T-helper 1 cell treated with Interleukin-12 subunit alpha and Interleukin-12 subunit beta and Interleukin-4 antibody, amounts not matched to agents 30 ng/mL and 1 ng/mL, for 36 hours (primary cell): ENCODE data around the gene AOAH. TPM values are rescaled to one million over a fixed set of nuclear protein-coding genes. Genes with fewer than 3 reads are reported as not detected.

ENCODE experiments used
- intact Hi-C: fragments of 100-400 bp; cut with micrococcal nuclease; formaldehyde crosslinking; loops from one replicate; pipeline ENCODE4 v1.15.1; 2024
- total RNA-seq: library from RNA; stranded (reverse); gene quantifications from 2 replicates; pipeline ENCODE4 v1.2.3, GENCODE V29; 2022

The AOAH gene
- total RNA-seq, 1 donor from 2014 or later, result 28.1 TPM

GRCh38 chr7:36638586-36639263, 85.6 kb downstream of the AOAH start:
- intact Hi-C loops, result loop anchor here (2.0 kb wide), 1 partner anchor 38 kb away; no protein-coding TSS in a partner anchor

DNA sequence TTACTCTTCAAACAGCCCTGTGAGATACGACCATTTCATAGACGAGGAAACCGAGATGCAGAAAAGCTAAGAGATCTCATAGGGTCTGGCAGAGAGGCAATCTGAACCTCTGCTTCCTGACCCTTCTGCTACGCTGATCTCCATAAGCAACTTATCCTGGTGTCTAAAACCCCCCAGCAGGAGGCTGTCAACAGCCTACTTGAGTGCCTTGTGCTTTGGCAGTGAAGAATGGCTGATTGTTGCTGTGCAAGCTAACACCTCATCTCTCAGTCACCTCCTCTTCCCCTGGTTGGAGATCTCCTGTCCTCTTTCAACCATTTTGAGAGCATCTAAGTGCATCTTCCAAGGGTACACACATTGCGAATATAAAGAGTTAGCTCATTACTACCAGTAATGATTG, 86.2 kb downstream of the AOAH start:
- intact Hi-C loops, result loop anchor here (2.0 kb wide), 1 partner anchor 37 kb away; no protein-coding TSS in a partner anchor

GRCh38 chr7:36637417-36637816, 86.9 kb downstream of the AOAH start:
- intact Hi-C loops, result no loop called here

DNA sequence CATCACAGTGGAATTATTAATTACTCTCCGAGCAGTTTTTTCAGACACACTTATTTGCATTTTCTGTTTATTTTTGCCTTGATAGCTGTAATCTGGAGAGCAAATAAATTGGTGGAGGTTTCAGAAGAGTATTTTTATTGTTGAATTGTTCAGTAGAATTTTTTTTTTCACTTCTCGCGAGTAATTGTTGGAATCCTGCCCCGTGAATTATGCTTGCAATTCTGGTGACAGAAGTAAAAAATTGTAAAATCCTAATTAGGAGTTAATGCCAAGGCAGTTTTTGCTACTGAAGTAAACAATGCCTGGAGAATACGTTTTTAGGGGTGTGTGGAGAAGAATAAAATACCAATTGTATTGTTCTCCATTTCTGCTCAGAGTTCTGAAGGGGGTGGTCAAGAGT, 88.2 kb downstream of the AOAH start:
- intact Hi-C loops, result no loop called here

DNA sequence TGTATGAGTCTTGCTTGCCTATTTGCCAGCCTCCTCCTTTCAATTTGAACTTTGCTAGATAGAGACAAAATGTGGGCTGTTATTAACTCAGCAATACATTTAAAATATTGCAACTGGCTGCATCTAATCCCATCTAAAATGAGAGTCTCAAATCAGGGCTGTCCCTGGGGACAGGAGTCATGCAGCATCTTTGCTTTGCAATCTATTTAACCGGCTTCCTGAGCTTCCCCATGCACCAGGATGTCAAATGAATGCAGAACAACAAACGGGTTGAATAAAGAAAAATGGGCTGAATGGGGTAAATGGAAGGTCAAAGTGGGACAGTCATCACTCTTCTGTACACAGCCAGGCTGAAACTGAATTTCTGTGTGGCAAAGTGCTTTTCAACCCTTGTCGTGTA, 89.2 kb downstream of the AOAH start:
- intact Hi-C loops, result no loop called here

GRCh38 chr7:36633377-36633776, 90.9 kb downstream of the AOAH start:
- intact Hi-C loops, result no loop called here

DNA sequence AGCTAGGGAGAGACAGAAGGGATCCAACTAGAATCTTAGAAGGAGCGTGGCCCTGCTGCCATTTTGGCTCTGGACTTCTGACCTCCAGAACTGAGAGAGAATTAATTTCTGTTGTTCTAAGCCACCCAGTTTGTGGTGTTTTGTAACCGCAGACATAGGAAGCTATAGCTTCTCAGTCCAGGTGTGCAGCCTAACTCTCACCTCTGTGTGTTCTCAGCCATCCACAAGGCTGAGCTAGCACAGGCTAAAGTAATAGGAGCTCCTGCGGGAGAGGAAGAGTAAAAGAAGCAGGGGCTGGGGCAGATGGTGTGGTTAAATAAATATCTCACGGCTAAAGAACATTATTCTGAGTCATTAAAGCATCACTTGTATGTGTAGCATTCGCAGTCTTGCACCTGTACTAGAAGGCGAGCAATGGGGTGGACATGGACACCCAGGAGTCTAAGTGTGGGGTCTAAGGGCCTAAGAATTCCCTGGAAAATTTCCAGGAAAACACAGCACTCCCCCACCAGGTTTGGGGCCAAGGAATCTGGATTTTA, 94.1 kb downstream of the AOAH start:
- intact Hi-C loops, result no loop called here

DNA sequence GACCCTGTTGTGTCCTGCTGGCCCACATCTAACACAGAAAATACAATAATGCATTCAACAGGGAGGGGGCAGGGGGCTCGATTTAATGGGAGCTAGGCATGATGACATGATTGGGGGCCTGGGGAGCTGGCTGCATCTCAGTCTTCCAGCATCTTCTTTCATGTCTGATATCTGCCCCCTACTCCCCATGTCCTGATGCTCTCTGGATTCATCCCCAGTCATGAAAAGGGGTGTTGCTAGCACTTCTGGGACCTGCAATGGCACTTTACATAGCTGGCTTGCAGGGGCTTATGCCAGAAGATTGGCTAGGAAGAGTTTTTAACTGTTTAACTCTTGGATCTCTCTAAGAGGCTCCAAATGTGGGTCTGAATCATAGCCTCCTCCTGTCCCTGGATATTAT, 94.9 kb downstream of the AOAH start:
- intact Hi-C loops, result no loop called here

GRCh38 chr7:36627836-36628235, 96.5 kb downstream of the AOAH start:
- intact Hi-C loops, result no loop called here

DNA sequence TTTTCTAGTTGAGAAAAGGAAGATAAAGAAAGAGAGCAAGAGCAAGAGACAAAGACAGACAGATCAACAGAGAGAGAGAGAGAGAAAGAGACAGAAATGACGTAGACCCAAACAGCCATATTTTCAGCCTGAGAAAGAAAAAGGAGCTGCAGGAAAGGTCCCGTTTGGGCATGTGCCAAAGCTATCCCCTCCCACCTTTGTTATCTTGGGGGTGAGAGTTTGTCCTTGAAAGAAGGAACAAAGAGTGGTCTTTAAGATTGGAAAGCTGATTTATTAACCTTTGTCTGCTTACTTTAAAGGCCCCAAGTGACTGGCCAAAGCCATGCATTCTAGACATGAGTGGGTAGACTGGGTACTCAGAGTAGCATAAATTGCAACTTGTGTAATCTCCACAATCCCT, 98.2 kb downstream of the AOAH start:
- intact Hi-C loops, result no loop called here

GRCh38 chr7:36625247-36625646, 99.0 kb downstream of the AOAH start:
- intact Hi-C loops, result no loop called here

- intact Hi-C loops, result no loop called here
Observed at GRCh38 chr7:36623247-36623646, 101.0 kb downstream of the AOAH start.

DNA sequence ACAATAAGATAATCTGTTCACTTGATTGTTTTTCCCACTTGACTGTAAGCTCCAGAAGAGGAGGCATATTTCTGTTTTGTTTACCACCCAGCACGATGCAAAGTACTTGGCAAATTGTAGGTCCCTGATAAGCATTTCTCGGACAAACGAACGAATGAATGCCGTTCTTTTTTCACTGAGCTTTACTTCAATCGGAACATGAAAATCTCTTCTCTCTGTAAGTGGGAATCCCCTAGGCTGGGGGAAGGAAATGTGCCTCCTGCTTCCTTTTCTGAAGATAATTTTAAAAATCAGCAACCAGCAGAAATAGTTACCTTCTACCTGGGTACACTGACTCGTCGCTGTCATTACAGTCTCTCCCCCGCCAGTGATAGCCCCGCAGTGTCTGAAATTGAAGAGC, 102.9 kb downstream of the AOAH start:
- intact Hi-C loops, result no loop called here

GRCh38 chr7:36620166-36620708, 104.1 kb downstream of the AOAH start:
- intact Hi-C loops, result no loop called here

GRCh38 chr7:36617408-36617807, 106.9 kb downstream of the AOAH start:
- intact Hi-C loops, result no loop called here

DNA sequence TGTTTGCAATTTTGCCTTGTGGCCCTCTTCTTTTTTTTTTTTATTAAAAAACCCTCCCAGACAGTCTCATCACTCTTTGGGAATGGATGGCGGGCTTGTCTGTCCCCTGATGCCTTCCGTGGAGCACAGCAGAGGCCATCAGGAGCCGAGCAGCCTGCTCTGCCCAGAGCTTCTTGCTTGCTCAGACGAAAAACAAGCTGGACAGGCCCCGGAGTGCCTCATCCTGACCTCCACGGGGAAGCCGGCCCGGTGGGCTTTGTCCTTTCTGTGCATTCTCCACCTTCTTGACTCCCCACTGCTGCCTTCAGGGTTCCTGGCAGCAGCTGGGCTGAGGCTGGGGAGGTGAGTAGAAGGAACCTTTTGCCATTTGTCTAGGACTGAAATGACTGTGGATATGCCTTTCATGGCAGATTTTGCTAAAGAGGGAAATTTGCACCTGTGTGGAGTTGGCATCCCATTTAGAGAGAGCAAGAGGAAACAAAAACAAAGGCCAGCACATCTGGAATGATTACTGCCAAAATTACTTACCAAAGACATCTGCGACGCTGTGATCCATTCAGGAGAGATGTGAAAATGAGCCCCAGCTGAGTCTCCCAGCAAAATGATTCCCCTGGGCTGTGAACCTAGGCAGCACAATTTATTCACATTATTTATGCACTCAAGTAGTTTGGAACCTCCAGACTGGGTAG, 108.3 kb downstream of the AOAH start:
- intact Hi-C loops, result no loop called here

DNA sequence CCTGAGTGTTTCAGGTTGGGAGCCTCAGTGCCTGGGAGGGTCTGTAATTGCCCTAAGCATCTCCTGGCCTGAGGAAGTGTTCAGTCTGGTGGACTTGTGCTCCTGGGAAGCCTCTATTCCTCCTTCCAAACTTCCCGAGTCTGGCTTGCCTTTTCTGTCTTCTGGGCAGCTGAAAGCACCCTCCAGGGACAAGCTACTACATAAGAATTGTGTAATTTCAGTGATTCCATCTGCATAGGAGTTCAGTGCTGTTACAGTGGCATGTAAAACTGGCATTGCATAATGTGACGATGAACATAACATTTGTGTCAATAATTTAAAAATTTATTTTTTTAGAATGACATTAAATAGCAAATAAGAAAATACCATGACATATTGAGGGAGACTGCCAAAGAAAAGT, 109.3 kb downstream of the AOAH start:
- intact Hi-C loops, result no loop called here

GRCh38 chr7:36613031-36613614, 111.2 kb downstream of the AOAH start:
- intact Hi-C loops, result no loop called here

DNA sequence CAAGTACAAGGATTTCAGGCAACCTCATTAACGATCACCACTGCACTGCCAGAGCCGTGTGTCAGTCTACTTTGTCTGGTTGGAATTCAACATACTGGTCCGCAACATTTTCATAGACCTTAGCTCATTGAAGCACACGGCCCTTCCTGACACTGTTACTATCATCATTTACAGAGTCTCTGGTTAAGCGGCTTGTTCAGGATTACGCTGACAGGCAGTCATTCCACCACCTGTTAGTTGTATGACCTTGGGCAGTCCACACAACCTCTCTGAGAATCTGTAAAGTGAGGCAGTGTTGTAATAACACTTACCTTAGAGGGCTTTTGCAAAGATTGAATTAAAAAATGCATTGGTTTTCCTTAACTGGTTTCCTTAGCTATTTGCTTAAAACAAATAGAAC, 112.6 kb downstream of the AOAH start:
- intact Hi-C loops, result no loop called here

DNA sequence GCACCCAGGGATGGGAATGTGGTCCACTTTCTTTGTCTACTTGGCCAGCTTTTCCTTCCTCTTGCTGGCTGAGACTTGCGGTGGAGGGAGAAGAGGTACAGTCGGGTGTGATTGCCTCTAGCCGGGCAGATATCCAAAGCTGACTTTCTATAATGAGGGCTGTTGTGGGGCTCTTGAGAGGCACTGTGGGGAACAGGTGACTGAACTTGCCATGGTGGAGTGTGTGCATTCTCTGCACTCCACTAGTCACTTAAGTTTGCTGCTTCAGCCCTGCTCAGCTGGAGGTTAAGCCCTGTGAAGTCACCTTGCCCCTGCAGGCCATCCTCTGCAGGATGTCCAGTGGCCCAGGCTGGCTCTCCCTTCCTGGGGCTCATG, 116.6 kb downstream of the AOAH start:
- intact Hi-C loops, result no loop called here

DNA sequence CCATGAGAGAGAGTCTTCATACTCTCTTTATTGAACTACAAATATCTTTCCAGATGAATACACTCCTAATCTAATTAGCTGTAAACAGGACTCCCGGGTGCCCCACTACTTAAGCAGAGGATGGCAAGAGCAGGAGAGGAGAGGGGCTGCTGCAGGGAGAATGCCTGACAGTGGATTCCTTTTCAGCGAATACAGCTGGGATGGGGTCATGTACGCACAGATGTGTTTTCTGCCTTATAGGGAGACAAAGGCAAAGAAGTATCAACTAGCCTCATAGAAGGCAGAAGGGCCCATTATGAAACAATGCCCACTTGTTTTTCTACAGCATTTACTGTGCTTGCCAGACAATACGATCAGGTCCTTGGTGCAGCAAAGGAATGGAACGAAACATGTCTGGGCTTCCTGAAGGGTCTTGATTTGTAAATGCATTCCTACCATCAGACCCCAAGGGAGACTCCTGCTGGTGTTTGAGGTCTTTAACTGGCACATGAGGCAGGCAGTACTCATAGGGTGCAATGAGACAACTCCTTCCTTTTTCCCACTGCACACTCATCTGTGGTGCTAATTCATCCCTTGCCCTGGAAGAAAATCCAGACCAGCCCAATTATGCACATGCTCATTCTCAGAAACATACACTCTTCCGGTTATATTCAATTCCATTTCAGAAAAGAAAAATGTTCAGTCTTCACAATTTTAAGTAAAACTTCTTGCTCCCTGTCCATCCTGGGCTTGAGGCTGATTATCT, 117.1 kb downstream of the AOAH start:
- intact Hi-C loops, result no loop called here
